Mammary epithelial cell (primary cell): Measurements from ENCODE around the gene RASSF5.
A peak's percentile ranks its signal among the peaks of the same experiment; 100 is the strongest.

Source experiments
- EZH2 ChIP-seq: IDR thresholded peaks from 2 replicates; pipeline ENCODE4 v1.6.1; 2012; ENCODE audit warnings: low read length, inconsistent platforms, borderline replicate concordance
- TF ChIP-seq, protein P1 (sequence below), 2 donors: IDR thresholded peaks in 1 of 2; conservative IDR thresholded peaks in 1 of 2; 2 replicates each; pipeline ENCODE4 v1.5.1; 2011 to 2012; ENCODE audit warnings: inconsistent platforms in 2 of 2, low read length in 2 of 2, mild to moderate bottlenecking in 2 of 2, control low read depth in 1 of 2, low read depth in 1 of 2; ENCODE audit not compliant: insufficient read depth in 1 of 2; ENCODE audit errors: extremely low read depth in 1 of 2

DNA sequence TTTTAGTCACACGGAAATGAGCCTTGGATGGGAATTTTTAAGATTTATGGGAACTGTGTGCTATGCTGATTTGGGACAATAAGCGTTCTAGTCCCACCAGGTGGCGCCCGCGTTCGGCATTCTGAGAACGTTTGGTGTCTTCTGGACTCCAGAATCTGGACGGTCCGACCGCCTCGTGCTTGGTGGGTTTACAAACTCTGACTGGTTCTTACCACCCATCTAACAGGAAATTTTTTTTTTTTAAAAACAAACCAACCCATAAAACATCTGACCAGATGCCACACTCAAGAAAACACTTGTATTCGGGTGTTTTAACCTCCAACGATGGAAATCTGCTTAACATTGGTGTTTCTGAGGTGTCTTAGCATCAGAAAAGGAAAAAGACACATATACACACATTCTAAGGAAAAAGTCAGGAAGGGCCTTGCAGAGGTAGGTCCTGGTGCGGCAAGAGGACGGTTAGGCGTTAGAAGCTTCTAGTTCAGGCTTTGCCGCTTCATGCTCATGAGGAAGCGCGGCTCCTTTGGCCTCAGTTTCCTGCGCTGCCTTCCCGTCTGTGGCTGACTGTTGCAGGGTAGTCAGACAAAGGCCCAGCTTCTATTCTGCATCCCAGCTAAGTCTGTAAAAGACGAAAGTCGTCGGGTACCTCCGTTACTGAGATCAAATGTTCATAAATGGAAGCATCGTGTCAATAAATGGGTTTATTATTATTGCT lies 127.2 kb downstream of the RASSF5 start:
- TF ChIP-seq, protein P1, sequence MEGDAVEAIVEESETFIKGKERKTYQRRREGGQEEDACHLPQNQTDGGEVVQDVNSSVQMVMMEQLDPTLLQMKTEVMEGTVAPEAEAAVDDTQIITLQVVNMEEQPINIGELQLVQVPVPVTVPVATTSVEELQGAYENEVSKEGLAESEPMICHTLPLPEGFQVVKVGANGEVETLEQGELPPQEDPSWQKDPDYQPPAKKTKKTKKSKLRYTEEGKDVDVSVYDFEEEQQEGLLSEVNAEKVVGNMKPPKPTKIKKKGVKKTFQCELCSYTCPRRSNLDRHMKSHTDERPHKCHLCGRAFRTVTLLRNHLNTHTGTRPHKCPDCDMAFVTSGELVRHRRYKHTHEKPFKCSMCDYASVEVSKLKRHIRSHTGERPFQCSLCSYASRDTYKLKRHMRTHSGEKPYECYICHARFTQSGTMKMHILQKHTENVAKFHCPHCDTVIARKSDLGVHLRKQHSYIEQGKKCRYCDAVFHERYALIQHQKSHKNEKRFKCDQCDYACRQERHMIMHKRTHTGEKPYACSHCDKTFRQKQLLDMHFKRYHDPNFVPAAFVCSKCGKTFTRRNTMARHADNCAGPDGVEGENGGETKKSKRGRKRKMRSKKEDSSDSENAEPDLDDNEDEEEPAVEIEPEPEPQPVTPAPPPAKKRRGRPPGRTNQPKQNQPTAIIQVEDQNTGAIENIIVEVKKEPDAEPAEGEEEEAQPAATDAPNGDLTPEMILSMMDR (conservative IDR thresholded peaks at IDR 0.05 in 1 of 2, IDR thresholded peaks at IDR 0.05 in 1 of 2; ENCODE audit: extremely low read depth in 1 of 2, insufficient read depth in 1 of 2, low read depth in 1 of 2, low read length in 2 of 2), result peak; percentile 82 to 84
- TF ChIP-seq EZH2, result no peak
